ENCODE results near the gene C2CD5. TPM values are rescaled to one million over a fixed set of nuclear protein-coding genes. Genes with fewer than 3 reads are reported as not detected.

C2CD5 gene
- total RNA-seq, 1 donor from 2014 or later: 49.5 TPM

DNA sequence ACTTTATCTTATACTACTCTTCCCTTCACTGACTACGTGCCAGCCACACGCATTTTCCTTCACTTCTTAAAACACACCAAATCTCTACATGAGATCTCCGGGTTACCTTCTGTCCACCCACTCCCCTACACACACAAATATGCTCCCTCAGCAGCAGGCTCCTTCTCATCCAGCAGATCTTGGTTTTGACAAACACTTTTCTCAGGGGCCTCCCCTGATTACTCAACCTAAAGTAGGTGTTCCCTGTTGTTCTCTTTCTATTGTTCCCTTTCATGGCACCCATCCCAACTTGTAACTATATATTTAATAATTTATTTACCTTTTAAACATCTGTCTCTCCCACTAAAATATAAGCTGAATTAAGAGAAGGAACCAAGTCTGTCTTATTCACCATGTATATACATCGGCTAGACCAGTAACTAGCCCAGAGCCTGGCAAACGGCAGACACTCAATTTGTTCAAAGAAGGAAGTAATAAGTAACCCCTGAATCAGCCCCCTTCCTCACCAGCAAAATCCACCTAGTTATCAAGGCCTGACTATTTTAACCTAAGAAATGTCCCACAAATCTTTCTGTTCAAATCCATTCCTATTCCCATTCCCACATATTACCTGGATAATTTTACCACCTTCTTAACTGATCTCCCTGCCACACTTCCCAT lies 2.7 kb downstream of the C2CD5 start:
- peaks cover 10% of the 10 kb centered on the region for H3K4me1 Mint-ChIP-seq (ENCODE audit: unreplicated experiment)
- H3K27me3 Mint-ChIP-seq: peaks cover 4% of the 10 kb centered on the region
- peak overlapping the region; percentile 13 for H3K4me3 Mint-ChIP-seq
- peak overlapping the region; percentile 5 for H3K27ac Mint-ChIP-seq
- no peak for DNase-seq (ENCODE audit: extremely low spot score, unreplicated experiment)
- H3K36me3 Mint-ChIP-seq: peaks cover 41% of the 10 kb centered on the region
- H3K9me3 Mint-ChIP-seq: peaks cover 4% of the 10 kb centered on the region
- TF ChIP-seq, protein P1, sequence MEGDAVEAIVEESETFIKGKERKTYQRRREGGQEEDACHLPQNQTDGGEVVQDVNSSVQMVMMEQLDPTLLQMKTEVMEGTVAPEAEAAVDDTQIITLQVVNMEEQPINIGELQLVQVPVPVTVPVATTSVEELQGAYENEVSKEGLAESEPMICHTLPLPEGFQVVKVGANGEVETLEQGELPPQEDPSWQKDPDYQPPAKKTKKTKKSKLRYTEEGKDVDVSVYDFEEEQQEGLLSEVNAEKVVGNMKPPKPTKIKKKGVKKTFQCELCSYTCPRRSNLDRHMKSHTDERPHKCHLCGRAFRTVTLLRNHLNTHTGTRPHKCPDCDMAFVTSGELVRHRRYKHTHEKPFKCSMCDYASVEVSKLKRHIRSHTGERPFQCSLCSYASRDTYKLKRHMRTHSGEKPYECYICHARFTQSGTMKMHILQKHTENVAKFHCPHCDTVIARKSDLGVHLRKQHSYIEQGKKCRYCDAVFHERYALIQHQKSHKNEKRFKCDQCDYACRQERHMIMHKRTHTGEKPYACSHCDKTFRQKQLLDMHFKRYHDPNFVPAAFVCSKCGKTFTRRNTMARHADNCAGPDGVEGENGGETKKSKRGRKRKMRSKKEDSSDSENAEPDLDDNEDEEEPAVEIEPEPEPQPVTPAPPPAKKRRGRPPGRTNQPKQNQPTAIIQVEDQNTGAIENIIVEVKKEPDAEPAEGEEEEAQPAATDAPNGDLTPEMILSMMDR (conservative IDR thresholded peaks at IDR 0.05): no peak

DNA sequence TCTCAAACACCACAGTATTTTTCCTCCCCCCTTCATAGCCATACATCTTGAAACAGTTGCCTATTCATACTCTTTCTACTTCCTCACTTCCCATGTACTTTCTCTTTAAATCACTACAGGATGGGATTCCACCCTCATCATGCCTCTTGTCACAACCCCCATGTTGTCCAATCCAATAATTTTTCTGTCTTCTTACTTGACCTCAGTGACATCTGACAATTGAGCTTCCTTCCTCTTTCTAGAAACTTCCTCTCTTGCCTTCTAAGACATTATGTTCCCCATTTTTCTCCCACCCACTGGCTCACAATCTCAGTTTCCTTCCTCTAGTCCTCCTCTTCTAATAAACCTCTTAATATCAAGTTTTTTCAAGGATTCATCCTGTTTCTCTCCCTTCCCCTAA lies 5.3 kb downstream of the C2CD5 start:
- TF ChIP-seq, protein P1 (conservative IDR thresholded peaks at IDR 0.05): no peak
- DNase-seq (ENCODE audit: extremely low spot score, unreplicated experiment): no peak
- H3K27me3 Mint-ChIP-seq: no peaks in the 10 kb centered on the region
- no peak overlapping the region for H3K4me3 Mint-ChIP-seq
- H3K4me1 Mint-ChIP-seq (ENCODE audit: unreplicated experiment): peaks cover 5% of the 10 kb centered on the region
- peaks cover 44% of the 10 kb centered on the region for H3K36me3 Mint-ChIP-seq
- H3K27ac Mint-ChIP-seq: no peak overlapping the region
- H3K9me3 Mint-ChIP-seq: no peaks in the 10 kb centered on the region

DNA sequence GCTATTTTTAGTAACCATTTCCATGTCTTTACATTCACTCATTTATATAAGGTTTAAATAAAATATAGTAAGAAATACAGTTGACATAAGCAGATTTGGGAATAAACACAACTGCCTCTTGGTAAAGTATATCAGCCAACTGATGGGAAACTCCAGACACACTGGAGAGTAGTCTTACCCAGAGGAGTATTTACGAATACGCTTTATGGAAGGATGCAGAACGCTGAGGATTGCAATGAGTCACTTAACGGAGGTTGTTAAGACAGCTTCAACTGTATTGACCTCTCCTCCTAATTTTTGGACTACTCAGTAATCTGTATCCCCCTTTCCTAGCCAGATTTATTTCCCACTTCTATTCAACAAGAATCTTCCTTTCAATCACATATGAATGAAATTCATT lies 6.0 kb downstream of the C2CD5 start:
- Mint-ChIP-seq H3K27me3 (no peaks in the 10 kb centered on the region), H3K27ac (no peak overlapping the region), H3K4me1 (ENCODE audit: unreplicated experiment) (peaks cover 5% of the 10 kb centered on the region), H3K36me3 (peaks cover 48% of the 10 kb centered on the region), H3K4me3 (no peak overlapping the region), H3K9me3 (no peaks in the 10 kb centered on the region)
- DNase-seq (ENCODE audit: extremely low spot score, unreplicated experiment): no peak
- TF ChIP-seq, protein P1 (conservative IDR thresholded peaks at IDR 0.05): no peak

DNA sequence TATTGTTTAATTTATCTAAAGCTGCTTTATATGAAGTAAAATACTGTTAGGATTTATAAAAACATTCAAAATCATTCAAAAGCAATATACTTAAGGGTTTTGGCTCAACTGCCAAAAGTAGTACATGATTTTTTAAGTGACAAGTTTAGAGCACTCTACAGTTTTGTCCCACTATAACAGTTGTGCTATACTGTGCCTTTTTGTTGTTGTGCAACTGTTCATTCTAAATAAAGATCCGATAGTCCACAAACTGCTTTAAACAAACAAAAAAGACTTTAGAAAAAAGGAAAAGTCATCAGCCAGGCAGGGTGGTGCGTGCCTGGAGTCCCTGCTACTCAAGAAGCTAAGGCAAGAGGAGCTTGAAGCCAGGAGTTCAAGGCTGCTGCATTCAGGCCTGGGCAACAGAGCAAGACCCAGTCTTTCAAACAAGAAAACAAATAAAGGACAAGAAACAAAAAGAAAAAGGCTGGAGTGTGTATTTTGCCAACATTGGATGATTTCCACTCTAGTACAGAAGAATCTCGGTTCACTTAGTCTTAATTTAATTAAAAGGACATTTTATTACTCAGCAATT lies 7.3 kb downstream of the C2CD5 start:
- no peaks in the 10 kb centered on the region for H3K9me3 Mint-ChIP-seq
- no peaks in the 10 kb centered on the region for H3K27me3 Mint-ChIP-seq
- DNase-seq (ENCODE audit: extremely low spot score, unreplicated experiment): no peak
- peaks cover 52% of the 10 kb centered on the region for H3K36me3 Mint-ChIP-seq
- H3K27ac Mint-ChIP-seq: no peak overlapping the region
- peaks cover 5% of the 10 kb centered on the region for H3K4me1 Mint-ChIP-seq (ENCODE audit: unreplicated experiment)
- TF ChIP-seq, protein P1 (conservative IDR thresholded peaks at IDR 0.05): no peak
- no peak overlapping the region for H3K4me3 Mint-ChIP-seq

DNA sequence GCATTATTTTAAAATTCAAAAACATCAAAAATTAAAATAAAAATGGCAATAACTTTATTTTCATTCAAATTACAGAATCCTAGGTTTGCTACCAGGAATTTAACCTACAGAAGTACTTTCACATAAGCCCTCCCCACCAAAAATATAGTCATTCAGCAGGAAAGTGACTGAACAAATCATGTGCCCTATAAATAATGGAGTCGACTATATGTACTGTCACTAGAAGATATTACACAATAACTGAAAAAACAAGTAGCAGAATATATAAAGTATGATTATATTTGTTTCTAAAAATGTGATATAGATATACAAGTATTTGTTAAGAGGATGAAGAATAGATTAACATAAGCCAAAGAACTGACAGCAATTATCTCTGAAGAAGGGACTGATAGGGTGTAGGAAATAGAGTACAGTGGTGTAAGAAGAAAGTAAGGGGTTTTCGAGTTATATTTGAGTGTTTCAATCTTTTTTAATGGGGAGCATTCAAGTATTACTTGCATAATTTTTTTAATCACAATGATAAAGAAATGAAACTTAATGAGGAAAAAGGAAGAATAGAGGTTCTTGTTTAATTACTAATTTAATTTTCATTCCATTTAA lies 7.9 kb downstream of the C2CD5 start:
- TF ChIP-seq, protein P1 (conservative IDR thresholded peaks at IDR 0.05): no peak
- DNase-seq (ENCODE audit: extremely low spot score, unreplicated experiment): no peak
- no peak overlapping the region for H3K4me3 Mint-ChIP-seq
- H3K27ac Mint-ChIP-seq: no peak overlapping the region
- no peaks in the 10 kb centered on the region for H3K9me3 Mint-ChIP-seq
- H3K36me3 Mint-ChIP-seq: peaks cover 51% of the 10 kb centered on the region
- peaks cover 5% of the 10 kb centered on the region for H3K4me1 Mint-ChIP-seq (ENCODE audit: unreplicated experiment)
- no peaks in the 10 kb centered on the region for H3K27me3 Mint-ChIP-seq
